AG09319 (cell line): ENCODE data around the gene CBX1.

Source experiments
- DNase-seq: peaks from one replicate; pipeline ENCODE4 v3.0.0-alpha.2; 2010; ENCODE audit warnings: low read depth; ENCODE audit errors: extremely low read depth
- TF ChIP-seq, protein P1 (sequence below): IDR thresholded peaks from 2 replicates; pipeline ENCODE4 v1.5.1; 2011; ENCODE audit warnings: low read depth, mild to moderate bottlenecking, inconsistent platforms, low read length, moderate library complexity

The CBX1 gene

DNA sequence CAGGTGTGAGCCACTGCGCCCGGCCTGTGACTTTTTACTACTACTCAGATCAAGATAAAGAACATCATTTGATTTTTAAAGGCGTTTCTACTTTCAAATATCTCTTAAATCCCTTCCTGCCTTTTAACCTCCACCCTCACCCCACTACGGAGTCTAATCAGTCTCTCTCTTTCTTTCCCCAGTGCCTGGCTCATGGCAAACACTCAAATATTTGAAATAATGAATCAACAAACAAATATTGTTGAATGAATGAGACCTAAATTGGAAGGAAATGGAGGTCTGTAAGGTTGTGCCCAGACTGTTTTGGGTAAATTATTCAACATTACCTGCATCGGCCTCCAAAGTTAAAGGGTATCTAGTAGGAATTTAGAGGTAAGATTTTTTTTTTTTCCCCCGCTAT lies 78.4 kb downstream of the CBX1 start:
- TF ChIP-seq, protein P1, sequence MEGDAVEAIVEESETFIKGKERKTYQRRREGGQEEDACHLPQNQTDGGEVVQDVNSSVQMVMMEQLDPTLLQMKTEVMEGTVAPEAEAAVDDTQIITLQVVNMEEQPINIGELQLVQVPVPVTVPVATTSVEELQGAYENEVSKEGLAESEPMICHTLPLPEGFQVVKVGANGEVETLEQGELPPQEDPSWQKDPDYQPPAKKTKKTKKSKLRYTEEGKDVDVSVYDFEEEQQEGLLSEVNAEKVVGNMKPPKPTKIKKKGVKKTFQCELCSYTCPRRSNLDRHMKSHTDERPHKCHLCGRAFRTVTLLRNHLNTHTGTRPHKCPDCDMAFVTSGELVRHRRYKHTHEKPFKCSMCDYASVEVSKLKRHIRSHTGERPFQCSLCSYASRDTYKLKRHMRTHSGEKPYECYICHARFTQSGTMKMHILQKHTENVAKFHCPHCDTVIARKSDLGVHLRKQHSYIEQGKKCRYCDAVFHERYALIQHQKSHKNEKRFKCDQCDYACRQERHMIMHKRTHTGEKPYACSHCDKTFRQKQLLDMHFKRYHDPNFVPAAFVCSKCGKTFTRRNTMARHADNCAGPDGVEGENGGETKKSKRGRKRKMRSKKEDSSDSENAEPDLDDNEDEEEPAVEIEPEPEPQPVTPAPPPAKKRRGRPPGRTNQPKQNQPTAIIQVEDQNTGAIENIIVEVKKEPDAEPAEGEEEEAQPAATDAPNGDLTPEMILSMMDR = no peak
- DNase-seq = no peak

DNA sequence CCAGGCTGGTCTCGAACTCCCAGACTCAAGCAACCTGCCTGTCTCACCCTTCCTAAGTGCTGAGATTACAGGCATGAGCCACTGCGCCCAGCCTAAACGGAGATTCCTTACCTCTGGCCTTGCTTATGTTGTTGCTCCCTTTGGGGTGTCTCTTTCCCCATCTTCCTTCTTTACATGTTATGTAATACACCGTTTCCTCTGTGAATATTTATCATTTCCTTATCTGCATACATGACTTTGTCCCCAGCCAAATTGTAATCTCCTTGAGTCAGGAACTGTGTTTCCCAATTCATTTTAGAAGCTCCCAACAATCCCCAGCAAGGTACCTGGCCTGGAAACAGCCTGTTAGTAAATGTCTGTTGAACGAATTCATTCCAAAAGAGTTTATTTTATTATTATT lies 79.3 kb downstream of the CBX1 start:
- DNase-seq = no peak
- TF ChIP-seq, protein P1 = no peak
